Measurements from ENCODE around the gene KIF2C. TPM values are rescaled to one million over a fixed set of nuclear protein-coding genes. Genes with fewer than 3 reads are reported as not detected.
"Not testable (repeated sequence)": the region's sequence is repeated elsewhere in the genome, so short reads cannot be mapped to it uniquely, and the experiment has no call there.

KIF2C gene
- total RNA-seq, 1 experiment from 2014 or later, result 117 TPM

DNA sequence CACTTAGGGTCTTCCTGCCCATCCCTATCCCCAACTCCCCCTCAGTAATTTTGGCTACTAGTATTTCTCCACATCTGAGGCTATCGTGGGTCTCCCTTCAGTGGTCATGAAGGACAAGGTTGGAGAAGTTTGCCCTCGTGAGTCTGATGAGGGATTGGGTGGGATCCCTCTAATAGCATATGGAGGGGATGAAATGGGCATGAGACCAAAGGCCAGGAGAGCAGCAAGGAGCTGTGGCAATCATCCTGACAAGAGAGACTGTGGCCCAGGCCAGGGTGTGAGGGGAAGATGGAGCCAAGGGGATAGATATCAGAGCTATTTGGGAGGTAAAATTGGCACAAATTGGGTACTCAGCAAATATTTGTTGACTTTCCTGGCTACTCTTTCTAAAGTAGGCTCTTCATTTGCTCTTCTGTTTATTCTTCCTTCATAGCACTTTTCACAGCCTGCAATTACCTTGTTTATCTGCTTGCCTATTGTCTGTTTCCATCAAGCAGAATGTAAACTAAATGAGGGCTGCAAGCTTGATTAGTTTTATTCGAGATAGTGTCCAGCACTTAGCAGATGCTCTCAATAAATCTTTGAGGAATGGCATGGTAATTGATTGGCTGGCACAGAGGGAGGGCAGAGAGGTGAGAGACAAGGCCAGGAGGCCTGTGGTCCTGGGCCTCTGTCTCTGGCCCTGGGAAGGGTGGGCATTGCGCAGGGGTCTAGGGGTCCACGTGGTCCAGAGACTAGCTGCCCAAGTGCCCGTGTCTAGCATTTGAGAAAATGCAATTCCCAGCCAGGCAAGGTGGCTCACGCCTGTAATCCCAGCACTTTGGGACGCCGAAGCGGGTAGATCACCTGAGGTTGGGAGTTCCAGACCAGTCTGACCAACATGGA lies 59.1 kb downstream of the KIF2C start:
- no peak for DNase-seq (ENCODE audit: low read depth)

DNA sequence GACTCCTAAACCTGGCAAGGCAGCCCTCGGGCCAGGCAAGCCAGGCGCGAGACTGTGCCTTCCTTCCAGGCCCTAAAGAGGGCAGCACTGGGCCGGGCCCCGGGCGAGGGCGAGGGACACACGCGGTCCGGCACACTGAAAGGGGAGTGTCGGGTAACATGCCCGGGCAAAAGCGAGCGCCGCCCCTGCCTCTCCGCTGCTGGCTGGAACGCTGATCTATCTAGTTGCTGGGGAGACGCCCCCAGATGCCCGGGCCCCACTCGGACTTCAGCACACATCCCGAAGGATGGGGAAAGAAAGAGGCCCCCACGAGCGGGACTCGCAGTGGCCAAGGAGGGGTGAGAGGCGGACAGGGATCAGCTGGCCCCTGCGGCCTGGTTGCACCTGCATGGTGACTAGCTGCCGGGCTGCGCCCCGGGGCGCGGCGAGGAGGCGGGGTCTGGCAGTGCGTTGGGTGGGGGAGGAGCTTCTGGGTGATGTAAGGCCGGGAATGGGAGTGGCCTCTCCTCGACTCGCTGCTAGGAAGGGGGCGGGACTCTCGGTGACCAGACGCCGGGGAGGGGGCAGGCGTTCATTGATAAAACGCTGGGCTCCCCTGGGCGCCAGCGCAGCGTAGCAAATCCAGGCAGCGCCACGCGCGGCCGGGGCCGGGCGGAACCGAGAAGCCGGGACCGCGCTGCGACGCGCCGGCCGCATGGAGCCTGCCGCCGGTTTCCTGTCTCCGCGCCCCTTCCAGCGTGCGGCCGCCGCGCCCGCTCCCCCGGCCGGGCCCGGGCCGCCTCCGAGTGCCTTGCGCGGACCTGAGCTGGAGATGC lies 60.3 kb downstream of the KIF2C start, which contains the start of gene PLK3:
TSS of gene PLK3 (plus strand) at position 608 of the 815 bp plus-strand sequence. CDS start at position 695, 87 bp downstream.
- DNase-seq (ENCODE audit: low read depth), result peak; percentile 98

DNA sequence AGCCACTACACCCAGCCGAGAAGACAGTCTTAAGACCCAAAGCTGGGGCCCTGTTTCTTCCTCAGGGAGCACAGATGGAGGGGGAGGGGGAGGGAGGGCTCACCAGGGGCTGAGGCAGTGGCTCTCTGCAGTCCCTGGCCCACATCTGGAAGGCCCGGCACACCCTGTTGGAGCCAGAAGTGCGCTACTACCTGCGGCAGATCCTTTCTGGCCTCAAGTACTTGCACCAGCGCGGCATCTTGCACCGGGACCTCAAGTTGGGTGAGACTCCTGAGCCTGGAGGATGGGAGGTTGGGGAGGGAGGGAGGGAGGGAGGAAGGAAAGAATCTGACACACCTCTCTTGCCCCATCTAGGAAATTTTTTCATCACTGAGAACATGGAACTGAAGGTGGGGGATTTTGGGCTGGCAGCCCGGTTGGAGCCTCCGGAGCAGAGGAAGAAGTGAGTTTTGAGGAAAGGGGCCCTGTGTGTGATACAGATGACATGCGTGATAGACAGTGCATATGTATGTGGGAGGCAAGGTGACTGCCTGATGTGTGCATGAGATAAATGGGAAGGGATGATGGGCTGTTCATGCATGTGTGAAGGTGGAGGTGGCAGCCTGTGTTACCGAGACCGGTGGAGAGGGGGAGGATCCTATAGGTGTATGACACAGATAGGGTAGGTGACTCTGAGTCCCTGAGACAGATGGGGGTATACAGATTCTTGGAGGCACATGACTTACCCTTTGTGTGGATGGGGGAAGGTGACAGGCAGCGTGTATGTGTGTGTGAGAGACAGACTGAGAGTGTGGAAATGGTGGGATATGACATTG lies 62.1 kb downstream of the KIF2C start:
- DNase-seq (ENCODE audit: low read depth), result no peak

DNA sequence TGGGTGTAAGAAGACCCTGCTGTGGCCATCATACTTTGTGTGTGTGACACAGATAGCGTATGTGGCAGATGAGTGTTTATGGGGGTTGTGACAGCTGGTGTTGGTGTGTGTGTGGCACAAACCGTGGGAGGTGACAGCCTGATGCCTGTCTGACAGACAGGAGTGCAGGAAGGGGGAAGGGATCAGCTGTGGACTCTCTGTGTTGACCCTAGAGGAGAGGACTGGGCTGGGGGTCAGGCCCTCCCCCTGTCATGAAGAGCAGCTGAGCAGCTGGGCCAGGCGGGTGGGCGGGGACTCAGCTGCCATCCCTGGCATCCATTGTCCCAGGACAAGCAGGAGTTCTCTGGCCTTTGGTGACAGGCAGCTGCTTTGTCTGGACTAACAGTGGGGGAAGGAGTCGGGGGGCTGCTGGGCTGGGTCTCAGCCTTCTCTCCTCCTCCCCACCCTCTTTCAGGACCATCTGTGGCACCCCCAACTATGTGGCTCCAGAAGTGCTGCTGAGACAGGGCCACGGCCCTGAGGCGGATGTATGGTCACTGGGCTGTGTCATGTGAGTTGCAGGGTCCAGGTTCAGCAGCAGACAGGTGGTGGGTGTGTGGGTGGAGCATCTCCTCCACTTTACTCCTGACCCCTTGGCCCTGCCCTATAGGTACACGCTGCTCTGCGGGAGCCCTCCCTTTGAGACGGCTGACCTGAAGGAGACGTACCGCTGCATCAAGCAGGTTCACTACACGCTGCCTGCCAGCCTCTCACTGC lies 62.8 kb downstream of the KIF2C start:
- no peak for DNase-seq (ENCODE audit: low read depth)

DNA sequence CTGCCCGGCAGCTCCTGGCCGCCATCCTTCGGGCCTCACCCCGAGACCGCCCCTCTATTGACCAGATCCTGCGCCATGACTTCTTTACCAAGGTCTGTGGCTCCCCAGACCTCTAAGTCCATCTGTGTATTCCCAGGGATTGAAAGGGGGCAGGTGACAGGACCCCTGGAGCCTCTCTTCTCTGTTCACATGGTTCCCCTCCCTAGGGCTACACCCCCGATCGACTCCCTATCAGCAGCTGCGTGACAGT lies 63.4 kb downstream of the KIF2C start:
- DNase-seq (ENCODE audit: low read depth), result no peak

DNA sequence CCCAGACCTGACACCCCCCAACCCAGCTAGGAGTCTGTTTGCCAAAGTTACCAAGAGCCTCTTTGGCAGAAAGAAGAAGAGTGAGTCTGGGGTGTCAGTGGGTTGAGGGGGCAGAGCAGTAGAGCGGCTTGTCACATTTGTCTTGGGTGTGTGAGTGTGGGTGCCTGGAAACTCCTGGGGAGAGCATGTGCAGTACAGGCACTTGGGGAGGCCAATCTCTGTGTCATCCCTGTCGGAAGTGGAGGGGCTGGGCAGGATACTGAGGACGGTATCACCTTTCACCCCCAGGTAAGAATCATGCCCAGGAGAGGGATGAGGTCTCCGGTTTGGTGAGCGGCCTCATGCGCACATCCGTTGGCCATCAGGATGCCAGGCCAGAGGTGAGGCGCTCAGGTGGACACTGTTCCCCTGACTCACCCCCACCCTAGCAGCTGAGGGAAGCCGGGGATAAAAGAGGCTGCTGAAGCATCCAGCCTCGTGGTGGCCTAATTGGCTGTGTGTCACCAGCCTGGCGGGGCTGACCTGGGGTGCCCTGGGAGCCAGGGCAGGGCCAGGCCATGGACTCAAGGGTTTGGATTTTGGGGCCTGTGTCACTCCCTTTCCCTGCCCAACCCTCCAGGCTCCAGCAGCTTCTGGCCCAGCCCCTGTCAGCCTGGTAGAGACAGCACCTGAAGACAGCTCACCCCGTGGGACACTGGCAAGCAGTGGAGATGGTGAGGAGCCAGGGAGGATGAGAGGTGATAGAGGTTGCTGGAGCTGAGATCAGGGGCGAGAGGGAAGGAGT lies 63.9 kb downstream of the KIF2C start:
- DNase-seq (ENCODE audit: low read depth), result no peak

DNA sequence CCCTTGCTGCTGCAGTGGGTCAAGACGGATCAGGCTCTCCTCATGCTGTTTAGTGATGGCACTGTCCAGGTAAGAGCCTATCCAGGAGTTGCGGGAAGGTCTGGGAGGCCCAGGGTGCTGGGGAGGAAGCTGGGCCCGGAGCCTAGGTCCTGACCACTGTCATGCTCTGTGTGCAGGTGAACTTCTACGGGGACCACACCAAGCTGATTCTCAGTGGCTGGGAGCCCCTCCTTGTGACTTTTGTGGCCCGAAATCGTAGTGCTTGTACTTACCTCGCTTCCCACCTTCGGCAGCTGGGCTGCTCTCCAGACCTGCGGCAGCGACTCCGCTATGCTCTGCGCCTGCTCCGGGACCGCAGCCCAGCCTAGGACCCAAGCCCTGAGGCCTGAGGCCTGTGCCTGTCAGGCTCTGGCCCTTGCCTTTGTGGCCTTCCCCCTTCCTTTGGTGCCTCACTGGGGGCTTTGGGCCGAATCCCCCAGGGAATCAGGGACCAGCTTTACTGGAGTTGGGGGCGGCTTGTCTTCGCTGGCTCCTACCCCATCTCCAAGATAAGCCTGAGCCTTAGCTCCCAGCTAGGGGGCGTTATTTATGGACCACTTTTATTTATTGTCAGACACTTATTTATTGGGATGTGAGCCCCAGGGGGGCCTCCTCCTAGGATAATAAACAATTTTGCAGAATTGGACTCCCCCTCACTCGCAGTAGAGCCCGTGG lies 65.8 kb downstream of the KIF2C start:
- DNase-seq (ENCODE audit: low read depth), result no peak

DNA sequence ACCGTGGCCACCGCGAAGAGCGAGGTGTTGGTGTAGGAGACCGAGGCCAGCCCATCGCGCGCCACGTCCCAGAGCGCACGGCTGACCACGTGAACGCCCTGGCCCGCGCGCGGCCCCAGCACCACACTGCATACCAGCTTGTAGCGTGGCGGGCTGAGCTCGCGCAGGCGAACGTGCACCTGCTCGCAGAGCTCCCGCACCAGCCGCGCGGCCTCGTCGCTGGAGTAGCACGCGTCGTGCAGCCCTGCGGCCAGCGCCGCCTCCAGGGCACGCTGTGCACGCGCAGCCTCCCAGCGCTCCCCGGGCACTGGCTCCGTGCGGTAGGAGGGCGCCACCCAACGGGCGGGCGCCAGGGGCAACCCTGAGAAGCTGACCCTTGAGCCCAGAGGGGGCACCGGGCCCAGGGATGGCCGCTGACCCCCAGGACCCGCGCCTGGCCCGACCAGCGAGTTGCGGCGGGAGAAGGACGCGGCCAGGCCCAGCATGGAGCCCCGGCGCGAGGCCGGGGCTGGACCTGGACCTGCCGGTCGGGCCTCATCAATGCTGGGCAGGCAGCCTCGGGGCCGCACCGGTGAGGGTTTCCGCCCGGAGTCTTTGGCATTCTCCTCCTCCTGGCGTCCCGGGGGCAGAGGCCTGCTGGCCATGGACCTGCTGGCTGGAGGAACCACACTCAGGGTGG lies 66.5 kb downstream of the KIF2C start:
- no peak for DNase-seq (ENCODE audit: low read depth)

DNA sequence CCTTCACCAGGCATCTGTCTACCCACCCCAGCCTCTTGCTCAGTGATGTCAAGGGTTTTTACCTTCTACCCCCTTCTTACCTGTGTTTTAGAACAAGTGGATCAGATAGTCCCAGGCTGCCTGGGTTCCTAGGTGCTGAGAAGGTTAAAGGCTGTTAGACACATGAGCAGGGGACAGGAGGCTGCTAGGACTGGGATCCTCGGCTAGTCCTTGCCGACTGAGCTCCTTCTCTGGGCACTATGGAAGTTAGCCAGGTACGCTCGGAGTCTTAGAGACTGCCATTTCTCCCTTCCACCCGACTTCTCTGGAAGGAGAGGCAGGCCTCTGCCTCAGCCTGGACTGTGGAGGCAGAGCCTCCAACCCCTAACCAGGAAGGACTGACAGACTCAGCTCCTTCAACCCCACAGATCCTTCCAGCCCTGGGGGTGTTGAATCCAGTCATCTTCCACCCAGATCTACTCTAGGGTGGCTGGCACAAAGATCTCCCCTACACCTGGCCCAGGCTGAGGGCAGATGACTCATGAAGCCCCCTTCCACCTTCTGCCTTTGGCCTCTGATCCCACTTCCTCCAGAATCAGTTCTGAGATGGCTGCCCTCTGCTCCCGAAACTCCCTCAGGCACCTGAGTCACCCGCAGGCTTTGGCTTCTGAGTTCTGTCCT lies 67.2 kb downstream of the KIF2C start, which contains the start of gene DYNLT4:
TSS of gene DYNLT4 (minus strand) at position 648 of the 660 bp plus-strand sequence. CDS start 683 bp downstream, outside the sequence.
- DNase-seq (ENCODE audit: low read depth), result no peak

DNA sequence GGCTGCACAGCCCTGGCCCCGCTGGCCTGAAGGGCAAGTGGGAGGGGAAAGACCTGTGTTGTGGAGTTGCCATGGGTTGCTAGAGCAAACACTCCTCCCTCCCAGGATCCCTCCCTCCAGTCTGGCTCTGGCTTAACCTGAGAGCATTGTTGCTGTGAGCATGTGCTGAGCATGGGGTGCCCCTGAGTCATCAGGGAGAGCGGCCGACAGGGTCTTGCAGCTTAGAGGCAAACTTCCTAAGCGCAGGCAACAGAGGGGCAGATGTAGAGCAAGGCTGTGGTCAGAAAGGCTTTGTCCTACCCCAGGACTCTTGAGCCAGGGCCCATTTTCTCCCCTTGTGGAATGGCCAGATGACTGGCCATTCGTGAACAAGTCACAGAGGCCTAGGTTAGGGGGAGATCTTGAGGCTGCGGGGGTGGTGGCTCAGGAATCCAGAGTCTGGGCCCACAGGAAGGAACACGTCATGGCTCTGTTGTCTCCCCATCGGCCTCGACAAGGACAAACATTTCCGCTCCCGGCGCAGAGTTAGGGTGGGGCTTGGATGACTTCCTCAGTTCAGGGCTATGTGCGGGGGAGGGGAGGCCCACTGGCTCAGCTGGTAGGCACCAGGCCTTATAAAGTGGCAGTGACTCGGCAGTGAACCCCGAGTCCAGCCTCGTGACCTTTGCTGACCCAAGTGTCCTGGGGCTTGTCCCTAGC lies 67.9 kb downstream of the KIF2C start:
- DNase-seq (ENCODE audit: low read depth), result peak; percentile 99

DNA sequence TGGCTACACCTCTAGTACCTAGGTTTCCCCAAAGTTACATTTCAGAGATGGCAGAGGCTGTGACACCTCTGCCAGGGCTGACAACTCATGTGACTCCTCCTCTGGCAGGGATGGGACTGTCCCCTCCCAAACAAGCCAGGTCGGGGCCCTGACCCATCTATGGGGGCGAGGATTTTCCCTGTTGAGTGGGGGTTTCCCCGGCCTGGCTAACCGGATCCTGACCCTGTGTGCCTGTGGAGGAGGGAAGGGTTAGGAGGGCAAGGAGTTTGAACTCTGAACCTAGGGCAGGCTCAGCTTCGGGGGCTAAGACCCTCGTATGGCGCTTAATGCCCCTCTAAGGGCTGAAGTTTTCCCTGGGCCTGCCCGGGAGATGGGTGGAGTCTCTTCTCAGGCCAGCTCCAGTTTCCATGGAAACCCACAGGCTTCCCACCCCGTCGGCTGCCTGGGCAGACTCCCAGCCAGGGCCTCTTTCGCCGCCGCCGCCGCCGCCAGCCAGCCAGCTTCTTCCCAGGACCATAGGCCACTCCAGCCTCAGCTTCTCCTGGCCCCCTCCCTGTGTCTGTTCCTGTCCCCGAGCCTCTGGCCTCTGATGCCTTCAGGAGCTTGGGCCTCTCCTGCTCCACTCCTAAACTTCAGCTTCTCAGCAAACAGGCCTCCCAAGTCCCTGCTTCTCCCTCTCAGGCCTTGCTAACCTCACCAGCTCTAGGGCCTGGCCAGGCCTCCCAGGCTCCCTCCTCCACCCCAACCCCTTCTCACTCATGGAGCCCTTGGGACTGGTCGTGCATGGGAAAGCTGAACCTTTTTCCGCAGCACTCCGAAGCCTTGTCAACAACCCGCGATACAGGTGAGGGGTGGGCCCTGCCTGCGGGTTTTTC lies 68.7 kb downstream of the KIF2C start, which contains the start of gene BTBD19:
TSS of gene BTBD19 (plus strand) at position 461 of the 875 bp plus-strand sequence. CDS start at position 759, 298 bp downstream.
- peak; percentile 90 for DNase-seq (ENCODE audit: low read depth)

DNA sequence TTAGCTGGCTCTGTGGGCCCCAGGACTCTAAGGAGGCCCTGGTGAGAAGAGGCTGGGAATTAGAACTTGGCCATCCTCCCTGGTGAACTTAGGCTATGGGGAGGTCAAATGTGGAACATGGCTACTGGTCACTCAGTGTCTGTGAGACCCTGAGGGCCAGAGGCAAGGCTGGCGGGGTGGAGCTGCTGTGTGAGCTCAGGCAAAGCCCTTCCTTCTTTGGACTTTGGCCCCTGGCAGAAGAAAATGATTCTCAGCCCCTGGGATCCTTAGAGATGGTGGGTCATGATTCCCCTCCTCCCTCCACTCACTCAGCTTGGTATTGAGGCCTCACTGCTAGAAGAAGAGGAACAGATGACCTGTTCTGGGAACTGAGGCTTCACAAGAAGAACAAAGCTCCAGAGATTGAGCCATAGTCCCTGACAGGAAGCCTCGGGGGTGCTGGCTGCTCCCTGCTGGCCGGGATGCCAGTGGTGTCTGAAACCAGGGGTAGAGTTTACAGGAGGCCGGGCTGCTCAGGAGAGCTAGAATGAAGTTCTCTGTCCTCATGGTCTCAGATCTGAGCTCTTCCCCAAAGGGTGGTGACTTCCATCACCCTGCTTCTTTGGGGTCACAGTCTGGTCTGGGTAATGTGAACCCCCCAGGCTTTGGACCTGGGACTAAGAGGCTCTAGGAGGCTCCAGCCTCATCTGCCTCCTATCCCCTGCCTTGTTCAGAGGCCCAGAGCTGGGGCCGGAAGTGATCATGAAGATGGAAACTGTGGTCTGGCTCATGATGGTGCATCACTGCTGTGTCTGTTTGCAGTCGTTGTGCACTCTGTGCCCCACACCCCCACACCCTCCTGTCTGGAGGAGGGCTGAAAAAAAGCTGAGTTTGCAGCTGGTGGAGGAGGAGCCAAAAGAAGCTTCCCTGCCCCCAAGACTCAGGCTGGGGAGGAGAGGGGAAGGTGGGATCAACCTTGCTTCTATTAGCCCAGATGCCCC lies 69.6 kb downstream of the KIF2C start:
- DNase-seq (ENCODE audit: low read depth), result peak; percentile 71

DNA sequence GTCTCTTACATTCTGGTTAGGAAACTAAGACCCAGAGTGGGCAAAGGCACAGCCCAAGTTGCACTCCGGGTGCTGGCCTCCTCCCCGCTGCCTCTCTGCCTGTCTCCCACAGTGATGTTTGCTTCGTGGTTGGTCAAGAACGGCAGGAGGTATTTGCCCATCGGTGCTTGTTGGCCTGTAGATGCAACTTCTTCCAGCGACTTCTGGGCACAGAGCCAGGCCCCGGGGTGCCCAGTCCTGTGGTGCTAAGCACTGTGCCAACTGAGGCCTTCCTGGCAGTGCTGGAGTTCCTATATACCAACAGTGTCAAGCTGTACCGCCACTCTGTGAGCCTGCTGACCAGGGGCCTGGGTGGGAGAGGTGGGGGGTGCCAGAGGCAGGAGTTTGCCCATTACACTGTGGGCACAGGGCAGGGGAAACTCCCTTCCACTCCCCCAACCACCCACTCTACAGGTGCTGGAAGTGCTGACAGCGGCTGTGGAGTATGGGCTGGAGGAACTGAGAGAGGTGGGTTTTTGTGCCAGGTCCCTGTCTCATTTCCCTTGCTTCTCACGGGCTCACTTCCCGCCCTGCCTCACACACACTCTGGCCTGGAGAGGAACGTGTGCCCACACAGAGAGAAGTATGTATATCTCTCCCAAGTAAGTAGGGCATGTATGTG lies 70.6 kb downstream of the KIF2C start:
- peak; percentile 74 for DNase-seq (ENCODE audit: low read depth)

DNA sequence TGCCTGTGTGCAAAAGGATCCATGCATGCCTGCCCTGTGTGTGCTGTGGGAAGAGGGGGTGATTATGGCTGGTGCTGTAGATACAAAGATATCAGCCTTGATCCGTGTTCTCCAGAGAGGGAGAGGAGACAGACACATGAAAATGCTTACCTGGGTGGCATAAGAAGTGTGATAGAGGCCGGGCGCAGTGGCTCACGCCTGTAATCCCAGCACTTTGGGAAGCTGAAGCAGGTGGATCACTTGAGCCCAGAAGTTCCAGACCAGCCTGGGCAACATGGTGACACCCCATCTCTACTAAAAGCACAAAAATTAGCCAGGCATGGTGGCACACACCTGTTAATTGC lies 71.1 kb downstream of the KIF2C start:
- not testable (repeated sequence) for DNase-seq (ENCODE audit: low read depth)

DNA sequence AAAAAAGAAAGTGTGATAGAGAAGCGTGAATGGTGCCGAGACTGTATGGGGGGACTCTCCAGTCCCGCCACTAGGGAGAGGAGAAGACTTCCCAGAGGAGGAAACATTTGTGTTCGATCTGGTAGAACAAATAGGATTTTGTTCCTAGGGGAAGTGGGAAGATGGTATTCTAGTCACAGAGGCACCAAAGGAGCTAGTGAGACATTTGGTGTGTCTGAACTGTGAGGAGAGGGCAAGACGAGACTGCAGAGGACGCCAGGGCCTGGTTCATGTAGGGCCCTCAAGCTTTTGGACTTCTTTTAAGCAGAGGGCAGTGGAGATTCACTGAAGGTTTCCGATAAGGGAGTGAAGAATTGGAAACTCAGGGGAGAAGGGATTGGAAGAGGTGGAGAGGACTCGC lies 71.6 kb downstream of the KIF2C start:
- DNase-seq (ENCODE audit: low read depth), result no peak

Data from Daoy (cell line).